GM19035 (cell line): ENCODE measurements around the gene MIPOL1.

Source experiments
- ATAC-seq: cut with Tn5 transposase; IDR thresholded peaks from one replicate; pipeline ENCODE4 v1.9.1; 2021; ENCODE audit not compliant: unreplicated experiment

The MIPOL1 gene

GRCh38 chr14:37583358-37584210 lies 385.8 kb downstream of the MIPOL1 start:
- no peak for ATAC-seq

- ATAC-seq = no peak
These were observed 386.7 kb downstream of the MIPOL1 start for GRCh38 chr14:37584211-37585100.

DNA sequence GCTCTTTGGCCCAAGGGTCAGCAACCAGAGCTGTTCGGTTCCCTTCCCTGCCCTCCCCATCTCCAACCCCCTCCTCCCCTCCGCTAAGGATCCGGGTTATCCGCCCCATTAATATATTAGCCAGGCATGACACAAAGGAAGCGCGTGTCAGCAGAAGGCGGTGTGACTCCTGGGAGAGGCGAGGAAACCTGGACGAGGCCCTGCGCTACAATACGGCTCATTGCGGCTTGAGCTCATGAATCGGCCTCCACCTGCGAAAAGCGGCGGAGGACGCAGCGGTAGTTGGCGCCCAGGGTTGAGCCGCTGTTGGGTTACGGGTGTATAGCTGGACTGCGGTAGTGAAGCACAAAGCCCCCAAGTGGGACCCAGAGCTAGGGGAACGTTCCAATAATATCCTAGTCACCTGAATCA lies 387.4 kb downstream of the MIPOL1 start:
- no peak for ATAC-seq

DNA sequence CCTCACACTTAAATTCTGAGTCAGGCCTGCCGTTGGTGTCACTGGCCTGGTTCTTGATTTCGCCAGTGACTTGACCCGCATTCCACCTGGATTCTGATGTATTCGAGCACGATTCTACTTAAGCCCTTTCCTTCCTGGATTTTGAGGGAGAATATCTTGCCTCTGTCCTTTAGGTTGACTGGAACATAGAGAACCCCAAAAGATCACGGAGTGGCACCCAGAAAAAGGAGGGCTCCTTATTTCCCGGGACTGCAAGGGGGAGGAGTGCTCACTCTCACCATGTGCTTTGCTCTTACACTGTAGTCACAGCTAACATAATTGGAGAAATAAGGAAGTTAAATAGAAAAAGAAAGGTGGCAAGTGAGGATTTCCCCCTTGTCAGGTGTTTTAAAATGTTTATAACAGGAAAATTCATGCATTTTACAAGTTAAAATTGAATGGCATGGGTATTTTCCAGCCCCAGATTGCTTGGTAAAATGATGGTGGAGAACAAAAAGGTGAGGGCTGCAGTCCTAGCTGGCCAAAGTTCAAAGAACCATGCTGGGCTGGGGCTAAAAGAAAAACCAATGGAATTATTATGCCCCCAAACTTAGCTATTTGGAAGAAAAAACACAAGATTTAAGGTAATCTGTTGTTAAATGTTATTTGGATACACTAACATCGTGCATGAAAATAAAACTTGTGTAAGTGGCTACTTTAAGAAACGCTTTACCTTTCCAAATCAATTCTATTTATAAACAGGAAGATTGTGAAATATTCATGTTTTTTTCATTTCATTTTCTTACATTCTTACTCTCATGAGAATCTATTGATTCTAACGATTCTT lies 388.4 kb downstream of the MIPOL1 start:
- no peak for ATAC-seq

GRCh38 chr14:37586797-37587130 lies 389.0 kb downstream of the MIPOL1 start:
- ATAC-seq = no peak

GRCh38 chr14:37587131-37587803 lies 389.5 kb downstream of the MIPOL1 start:
- ATAC-seq = no peak

DNA sequence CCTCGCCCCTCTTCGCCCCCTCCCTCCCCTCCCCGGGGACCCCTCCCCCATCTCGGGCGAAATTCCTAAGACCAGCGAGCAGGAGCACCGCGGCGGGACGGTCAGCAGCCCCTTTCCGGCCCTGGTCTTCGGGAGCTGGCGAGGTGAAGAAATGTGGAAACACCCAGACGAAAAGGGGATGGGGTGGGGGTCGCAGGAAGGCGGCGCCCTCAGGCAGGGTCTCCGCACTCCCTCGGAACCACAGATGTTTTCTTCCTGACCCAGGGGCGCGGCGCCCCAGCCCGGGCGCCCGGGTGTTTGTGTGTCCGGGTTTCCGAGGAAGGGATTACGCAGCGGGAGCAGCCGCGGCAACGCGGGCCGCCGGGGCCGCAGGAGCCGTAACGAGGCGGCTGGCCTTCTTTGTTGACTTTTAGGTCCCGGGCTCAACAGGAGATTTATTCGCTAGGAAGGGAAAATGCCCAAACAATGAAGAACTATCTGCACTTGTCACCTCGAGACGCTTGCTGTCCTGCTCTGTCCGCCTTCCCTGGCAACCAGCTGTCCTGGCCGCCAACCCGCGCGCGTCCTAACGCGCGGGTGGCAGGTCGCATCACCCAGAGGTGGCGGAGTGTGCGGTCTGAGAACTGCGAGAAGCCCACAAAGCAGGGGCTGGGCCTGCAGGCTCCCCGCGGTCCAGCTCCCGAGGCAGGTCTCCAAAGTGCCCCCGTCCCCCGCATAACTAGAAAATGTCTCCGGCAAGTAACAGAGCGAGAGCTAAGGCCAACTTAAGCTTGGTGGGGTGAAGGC lies 390.3 kb downstream of the MIPOL1 start:
- no peak for ATAC-seq

- no peak for ATAC-seq
These were observed 390.9 kb downstream of the MIPOL1 start for GRCh38 chr14:37588667-37588955.

DNA sequence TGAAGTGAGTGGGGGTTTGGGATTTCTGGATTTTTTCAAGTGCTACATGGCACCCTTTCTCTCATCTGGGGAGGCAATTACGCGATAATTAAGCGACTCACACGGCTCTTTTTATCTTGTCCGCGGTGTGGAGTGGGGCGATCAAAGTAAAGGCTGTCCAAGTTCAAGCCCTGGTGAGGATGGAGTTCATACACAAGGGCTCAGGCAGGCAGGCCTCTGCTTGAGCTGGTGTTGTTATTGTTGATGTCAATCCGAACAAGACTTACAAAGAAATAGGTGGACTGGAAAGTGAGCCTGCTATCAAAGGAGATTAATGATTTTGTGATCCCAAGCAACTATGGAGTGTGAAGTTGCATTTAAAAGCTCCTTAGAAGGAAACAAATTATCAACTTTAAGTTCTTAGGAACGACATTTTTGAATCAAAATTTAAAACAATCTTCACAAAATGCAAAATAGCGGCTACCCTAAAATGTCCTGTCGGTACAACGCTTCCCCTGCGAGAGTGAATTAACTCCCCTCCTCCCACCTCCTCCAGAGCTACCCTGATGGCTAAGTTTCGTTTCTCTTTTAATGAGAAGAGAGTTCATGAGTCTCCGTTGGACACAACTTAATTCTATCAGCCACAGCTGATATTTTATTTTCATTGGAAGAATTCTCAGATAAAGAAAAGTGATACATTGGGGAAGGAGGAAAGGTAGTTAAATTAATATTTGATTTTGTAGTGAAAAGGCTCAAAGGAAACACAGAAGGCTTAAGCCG lies 391.4 kb downstream of the MIPOL1 start:
- ATAC-seq = no peak

DNA sequence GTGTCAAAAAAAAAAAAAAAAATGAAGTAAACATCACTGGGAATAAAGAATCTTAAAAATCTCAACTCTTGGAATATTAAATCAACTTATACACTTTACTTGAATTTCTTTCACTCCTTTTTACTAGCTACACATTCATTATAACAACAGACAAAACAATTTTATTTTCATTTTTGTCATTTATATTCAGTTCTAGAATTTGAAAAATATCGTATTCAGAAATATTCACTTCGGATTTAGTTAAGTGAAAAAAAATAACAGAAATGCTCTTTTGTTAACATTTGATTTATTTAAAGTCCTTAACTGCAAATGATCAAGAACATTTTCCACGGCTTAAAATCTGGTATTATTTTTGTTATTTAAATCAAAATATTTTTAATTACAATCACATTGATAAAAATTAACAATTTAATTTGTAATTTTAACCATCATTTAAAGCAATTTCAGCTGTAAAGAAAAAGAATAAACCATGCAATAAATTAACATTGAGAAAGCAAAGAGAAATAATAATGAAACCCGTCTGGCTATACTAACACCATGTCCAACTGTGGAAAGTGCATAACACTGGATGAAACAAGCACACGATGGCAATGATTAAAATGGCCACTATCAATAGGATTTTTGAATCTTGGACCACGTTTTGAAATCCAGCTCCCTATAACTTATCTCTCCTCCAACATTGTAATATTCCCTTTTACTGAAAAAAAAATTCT lies 392.1 kb downstream of the MIPOL1 start:
- no peak for ATAC-seq

GRCh38 chr14:37590428-37591139 lies 392.8 kb downstream of the MIPOL1 start:
- ATAC-seq = no peak

- ATAC-seq = no peak
These were observed 393.7 kb downstream of the MIPOL1 start for GRCh38 chr14:37591311-37591940.

DNA sequence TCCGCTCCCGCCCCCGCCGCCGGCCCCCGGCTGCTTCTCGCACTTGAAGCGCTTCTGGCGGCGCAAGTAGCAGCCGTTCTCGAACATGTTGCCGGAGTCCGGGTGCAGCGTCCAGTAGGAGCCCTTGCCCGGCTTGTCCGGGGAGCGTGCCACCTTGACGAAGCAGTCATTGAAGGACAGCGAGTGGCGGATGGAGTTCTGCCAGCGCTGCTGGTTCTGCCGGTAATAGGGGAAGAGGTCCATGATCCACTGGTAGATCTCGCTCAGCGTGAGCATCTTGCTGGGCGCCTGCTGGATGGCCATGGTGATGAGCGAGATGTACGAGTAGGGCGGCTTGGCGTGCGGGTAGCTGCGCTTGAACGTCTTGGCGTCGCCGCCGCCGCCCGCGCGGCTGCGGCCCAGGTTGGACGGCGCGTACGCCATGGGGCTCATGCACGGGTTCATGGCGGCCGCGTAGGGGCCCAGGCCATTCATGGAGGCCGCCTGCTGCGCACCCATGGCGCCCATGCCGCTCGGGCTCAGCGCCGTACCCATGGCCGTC lies 394.3 kb downstream of the MIPOL1 start:
- no peak for ATAC-seq

- ATAC-seq = no peak
These were observed 395.0 kb downstream of the MIPOL1 start for GRCh38 chr14:37592482-37593408.

- no peak for ATAC-seq
These were observed 395.9 kb downstream of the MIPOL1 start for GRCh38 chr14:37593511-37594237.
